Breast epithelium (tissue), 4 donors: ENCODE results near the gene ALKAL2. TPM values are rescaled to one million over a fixed set of nuclear protein-coding genes. Genes with fewer than 3 reads are reported as not detected.

Experiments
- DNase-seq, 2 donors: peaks; one replicate each; pipeline ENCODE4 v3.0.0-alpha.2; 2019; ENCODE audit warnings: low spot score in 2 of 2
- H3K27ac ChIP-seq, 2 donors: fragments of 200-600 bp; sonication (generic) in 1 of 2; one replicate each; pipeline ENCODE4 v1.5.1; 2016 to 2019; ENCODE audit warnings: mild to moderate bottlenecking in 1 of 2
- H3K27me3 ChIP-seq, 2 donors: fragments of 200-600 bp; sonication (generic) in 1 of 2; one replicate each; pipeline versions ENCODE4 v1.5.1 to v1.6.0; 2017 to 2019; ENCODE audit warnings: control low read depth in 1 of 2, mild to moderate bottlenecking in 1 of 2
- H3K36me3 ChIP-seq: fragments of 200-600 bp; one replicate; pipeline ENCODE4 v1.5.1; 2019
- H3K4me1 ChIP-seq, 2 donors: fragments of 200-600 bp; sonication (generic); one replicate each; pipeline ENCODE4 v1.5.1; 2016 to 2019; ENCODE audit warnings: control low read depth in 1 of 2
- H3K4me3 ChIP-seq, 3 donors: fragments of 200-600 bp; sonication (generic); 1 replicate in 2 of 3; 2 replicates in 1 of 3; pipeline ENCODE4 v1.5.1; 2016 to 2019; ENCODE audit warnings: mild to moderate bottlenecking in 3 of 3, moderate library complexity in 2 of 3
- H3K9me3 ChIP-seq, 2 donors: fragments of 200-600 bp; sonication (generic) in 1 of 2; one replicate each; pipeline ENCODE4 v1.5.1; 2016 to 2019; ENCODE audit warnings: control low read depth in 1 of 2
- CTCF ChIP-seq, 3 donors: fragments of 450-650 bp; IDR thresholded peaks; one replicate each; pipeline ENCODE4 v1.5.1; 2016 to 2017; ENCODE audit warnings: antibody characterized with exemption in 3 of 3, mild to moderate bottlenecking in 3 of 3, moderate library complexity in 3 of 3
- POLR2A ChIP-seq: fragments of 450-650 bp; IDR thresholded peaks from one replicate; pipeline ENCODE4 v1.6.1; 2016; ENCODE audit warnings: antibody characterized with exemption, mild to moderate bottlenecking, moderate library complexity
- POLR2AphosphoS5 ChIP-seq, 3 donors: sonication (generic); formaldehyde crosslinking; IDR thresholded peaks; one replicate each; pipeline ENCODE4 v1.6.1; 2017; ENCODE audit warnings: antibody characterized with exemption in 3 of 3
- intact Hi-C: fragments of 100-400 bp; cut with DNase I; formaldehyde crosslinking; loops from one replicate; pipeline ENCODE4 v1.15.1; 2023; ENCODE audit warnings: low total_unique reads
- total RNA-seq, 3 donors: library from RNA; depleted of rRNA; stranded (reverse); fragments of >200 nt; gene quantifications; one replicate each; pipeline ENCODE4 v1.1.0, GENCODE V29; 2016

The ALKAL2 gene
- total RNA-seq, 3 donors from 2014 or later, result 10.1 to 26.4 (median 16.1) TPM

- intact Hi-C loops, result no loop called here
- H3K27ac ChIP-seq, result no peak overlapping the region
- no peaks in the 10 kb centered on the region for H3K36me3 ChIP-seq
- no peak for DNase-seq
- H3K4me3 ChIP-seq, result no peak overlapping the region
- H3K4me1 ChIP-seq, result no peaks in the 10 kb centered on the region
- no peaks in the 10 kb centered on the region for H3K27me3 ChIP-seq
- TF ChIP-seq POLR2A (no peak), POLR2AphosphoS5 (IDR thresholded peaks at IDR 0.05) (no peak), CTCF (IDR thresholded peaks at IDR 0.05) (no peak)
- H3K9me3 ChIP-seq, result peaks cover 0 to 6% of the 10 kb centered on the region in 2 donors
Measured at GRCh38 chr2:259789-260331, 28.0 kb downstream of the ALKAL2 start.

DNA sequence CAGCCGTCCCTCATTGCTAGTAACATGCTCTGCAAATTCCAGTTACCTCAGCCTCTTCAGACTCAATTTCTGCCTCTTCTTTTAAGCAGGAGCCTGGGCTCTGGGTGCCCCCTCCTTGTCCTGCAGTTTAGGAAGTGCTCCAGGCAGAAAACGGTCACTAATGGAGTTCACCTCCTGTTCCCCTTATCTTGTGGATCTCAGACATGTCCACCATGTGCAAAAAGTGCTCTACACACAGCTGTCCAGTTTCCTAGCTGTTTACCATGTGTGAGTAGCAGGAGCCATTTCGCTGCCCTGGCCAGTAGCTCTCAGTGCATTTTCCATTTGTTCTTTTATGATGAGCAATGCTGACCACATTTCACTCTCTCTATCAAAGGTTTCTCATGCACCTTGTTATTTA lies 29.0 kb downstream of the ALKAL2 start:
- intact Hi-C loops, result no loop called here
- TF ChIP-seq CTCF (IDR thresholded peaks at IDR 0.05) (no peak), POLR2AphosphoS5 (IDR thresholded peaks at IDR 0.05) (no peak)
- Histone ChIP-seq H3K4me3 (no peak overlapping the region), H3K36me3 (no peaks in the 10 kb centered on the region), H3K27me3 (no peaks in the 10 kb centered on the region), H3K4me1 (no peaks in the 10 kb centered on the region), H3K27ac (no peak overlapping the region), H3K9me3 (peaks cover 0 to 6% of the 10 kb centered on the region in 2 donors)
- no peak for DNase-seq

- Histone ChIP-seq H3K27me3 (no peaks in the 10 kb centered on the region), H3K4me3 (no peak overlapping the region), H3K27ac (no peak overlapping the region), H3K36me3 (no peaks in the 10 kb centered on the region), H3K4me1 (no peaks in the 10 kb centered on the region), H3K9me3 (peaks cover 0 to 6% of the 10 kb centered on the region in 2 donors)
- intact Hi-C loops, result no loop called here
- TF ChIP-seq CTCF (IDR thresholded peaks at IDR 0.05) (no peak), POLR2AphosphoS5 (IDR thresholded peaks at IDR 0.05) (no peak), POLR2A (no peak)
- DNase-seq, result no peak
Measured at GRCh38 chr2:257842-258241, 30.0 kb downstream of the ALKAL2 start.

DNA sequence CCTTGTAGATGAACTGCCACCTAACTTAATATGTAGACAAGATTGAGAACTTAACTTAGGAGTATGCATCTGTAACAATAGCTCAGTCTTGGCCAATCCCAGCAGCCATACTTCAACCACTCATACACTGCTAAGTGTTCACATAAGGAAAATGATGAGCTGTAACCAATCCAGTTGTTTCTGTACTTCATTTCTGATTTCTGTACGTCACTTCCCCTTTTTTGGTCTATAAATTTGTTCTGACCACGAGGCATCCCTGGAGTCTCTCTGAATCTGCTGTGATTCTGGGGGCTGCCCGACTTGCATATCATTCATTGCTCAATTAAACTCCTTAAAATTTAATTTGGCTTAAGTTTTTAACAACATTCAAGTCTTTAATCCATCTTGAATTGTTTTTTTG lies 30.5 kb downstream of the ALKAL2 start:
- Histone ChIP-seq H3K4me3 (no peak overlapping the region), H3K4me1 (no peaks in the 10 kb centered on the region), H3K27ac (no peak overlapping the region), H3K36me3 (no peaks in the 10 kb centered on the region), H3K9me3 (peaks cover 0 to 6% of the 10 kb centered on the region in 2 donors), H3K27me3 (no peaks in the 10 kb centered on the region)
- intact Hi-C loops, result no loop called here
- DNase-seq, result no peak
- TF ChIP-seq POLR2AphosphoS5 (IDR thresholded peaks at IDR 0.05) (no peak), POLR2A (no peak), CTCF (IDR thresholded peaks at IDR 0.05) (no peak)

DNA sequence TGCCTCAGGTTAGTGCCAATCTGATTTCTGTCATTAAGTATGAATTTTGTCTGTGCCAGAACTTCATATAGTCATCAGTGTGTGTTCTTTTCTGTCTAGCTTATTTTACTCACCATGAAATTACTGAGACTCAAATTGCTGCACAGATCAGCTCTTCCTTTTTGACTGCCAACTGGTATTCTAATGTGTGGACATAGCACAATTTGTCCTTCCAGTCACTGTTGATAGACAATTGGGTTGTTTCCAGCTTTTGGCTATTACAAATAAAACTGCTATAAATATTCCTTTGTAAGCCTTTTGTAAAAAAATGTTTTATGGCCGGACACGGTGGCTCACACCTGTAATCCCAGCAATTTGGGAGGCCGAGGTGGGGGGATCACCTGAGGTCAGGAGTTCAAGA lies 31.8 kb downstream of the ALKAL2 start:
- H3K27me3 ChIP-seq, result no peaks in the 10 kb centered on the region
- H3K27ac ChIP-seq, result no peak overlapping the region
- intact Hi-C loops, result no loop called here
- no peaks in the 10 kb centered on the region for H3K36me3 ChIP-seq
- no peak for DNase-seq
- no peaks in the 10 kb centered on the region for H3K4me1 ChIP-seq
- H3K9me3 ChIP-seq, result peaks cover 0 to 6% of the 10 kb centered on the region in 2 donors
- H3K4me3 ChIP-seq, result no peak overlapping the region
- TF ChIP-seq CTCF (IDR thresholded peaks at IDR 0.05), result no peak
